ENCODE measurements around the gene GNAZ. TPM values are rescaled to one million over a fixed set of nuclear protein-coding genes. Genes with fewer than 3 reads are reported as not detected.

The GNAZ gene
- total RNA-seq, 1 donor from 2014 or later, result 13.7 TPM

DNA sequence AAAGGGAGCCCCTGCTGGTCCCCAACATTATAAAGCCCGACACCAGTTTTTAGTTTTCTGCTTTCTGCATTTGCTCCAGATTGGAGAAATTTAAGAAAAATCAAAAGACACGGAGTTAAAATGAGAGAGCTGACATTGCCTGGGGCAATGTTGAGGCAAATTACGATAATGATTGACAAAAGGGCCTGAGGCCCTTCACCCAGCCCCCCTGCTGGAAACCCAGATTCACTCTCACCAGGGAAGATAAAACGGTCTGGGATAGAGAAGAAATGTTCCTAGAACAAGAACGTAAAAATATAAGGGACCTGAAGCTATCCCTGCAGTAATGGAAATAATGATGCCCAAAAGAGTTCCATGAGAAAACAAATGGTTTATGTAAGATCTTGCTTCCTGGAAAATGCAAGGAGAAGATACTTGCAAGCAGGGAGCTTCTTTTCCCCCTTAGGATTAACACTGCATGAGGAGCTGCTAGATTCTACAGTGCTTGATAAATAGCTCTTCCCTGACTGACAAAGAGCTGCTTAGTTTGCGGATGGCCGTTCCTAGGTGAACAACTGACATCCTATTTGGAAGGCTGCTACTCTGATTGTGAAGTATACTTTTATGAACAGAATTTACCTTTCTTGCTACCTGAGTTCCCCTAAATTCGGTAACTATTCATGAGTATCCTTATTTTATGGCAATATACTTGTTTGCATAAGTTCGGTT is 40.6 kb upstream of the GNAZ start:
- Histone ChIP-seq H3K9me3 (no peaks in the 10 kb centered on the region), H3K27ac (no peak overlapping the region), H3K4me1 (no peaks in the 10 kb centered on the region), H3K4me3 (no peak overlapping the region), H3K27me3 (no peaks in the 10 kb centered on the region), H3K36me3 (no peaks in the 10 kb centered on the region)
- intact Hi-C loops (cut with DNase I), result no loop called here
- TF ChIP-seq, protein P1, sequence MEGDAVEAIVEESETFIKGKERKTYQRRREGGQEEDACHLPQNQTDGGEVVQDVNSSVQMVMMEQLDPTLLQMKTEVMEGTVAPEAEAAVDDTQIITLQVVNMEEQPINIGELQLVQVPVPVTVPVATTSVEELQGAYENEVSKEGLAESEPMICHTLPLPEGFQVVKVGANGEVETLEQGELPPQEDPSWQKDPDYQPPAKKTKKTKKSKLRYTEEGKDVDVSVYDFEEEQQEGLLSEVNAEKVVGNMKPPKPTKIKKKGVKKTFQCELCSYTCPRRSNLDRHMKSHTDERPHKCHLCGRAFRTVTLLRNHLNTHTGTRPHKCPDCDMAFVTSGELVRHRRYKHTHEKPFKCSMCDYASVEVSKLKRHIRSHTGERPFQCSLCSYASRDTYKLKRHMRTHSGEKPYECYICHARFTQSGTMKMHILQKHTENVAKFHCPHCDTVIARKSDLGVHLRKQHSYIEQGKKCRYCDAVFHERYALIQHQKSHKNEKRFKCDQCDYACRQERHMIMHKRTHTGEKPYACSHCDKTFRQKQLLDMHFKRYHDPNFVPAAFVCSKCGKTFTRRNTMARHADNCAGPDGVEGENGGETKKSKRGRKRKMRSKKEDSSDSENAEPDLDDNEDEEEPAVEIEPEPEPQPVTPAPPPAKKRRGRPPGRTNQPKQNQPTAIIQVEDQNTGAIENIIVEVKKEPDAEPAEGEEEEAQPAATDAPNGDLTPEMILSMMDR (IDR thresholded peaks at IDR 0.05), result no peak
- DNase-seq (ENCODE audit: low spot score in 2 of 2), result no peak

DNA sequence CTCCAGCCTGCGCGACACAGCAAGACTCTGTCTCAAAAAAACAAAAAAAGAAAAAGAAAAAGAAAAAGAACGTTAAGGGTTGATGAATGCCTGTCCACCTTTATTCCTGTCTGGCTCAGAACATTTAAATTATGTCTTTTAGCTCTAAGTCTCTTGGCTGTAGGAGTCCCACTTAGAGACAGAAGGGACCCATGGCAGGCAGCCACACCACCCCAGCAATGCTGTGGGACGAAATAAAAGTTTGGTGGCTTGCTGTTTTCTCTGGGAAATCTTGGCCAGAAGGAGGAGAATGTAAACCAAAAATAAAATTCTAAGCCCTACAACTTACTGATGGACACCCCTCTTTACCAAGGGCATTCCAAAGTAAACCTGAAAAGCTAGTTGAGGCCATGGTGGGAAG is 38.9 kb upstream of the GNAZ start:
- Histone ChIP-seq H3K27ac (no peak overlapping the region), H3K4me1 (no peaks in the 10 kb centered on the region), H3K36me3 (no peaks in the 10 kb centered on the region), H3K27me3 (no peaks in the 10 kb centered on the region), H3K4me3 (no peak overlapping the region), H3K9me3 (no peaks in the 10 kb centered on the region)
- TF ChIP-seq, protein P1 (IDR thresholded peaks at IDR 0.05), result no peak
- DNase-seq (ENCODE audit: low spot score in 2 of 2), result no peak
- intact Hi-C loops (cut with DNase I), result no loop called here

DNA sequence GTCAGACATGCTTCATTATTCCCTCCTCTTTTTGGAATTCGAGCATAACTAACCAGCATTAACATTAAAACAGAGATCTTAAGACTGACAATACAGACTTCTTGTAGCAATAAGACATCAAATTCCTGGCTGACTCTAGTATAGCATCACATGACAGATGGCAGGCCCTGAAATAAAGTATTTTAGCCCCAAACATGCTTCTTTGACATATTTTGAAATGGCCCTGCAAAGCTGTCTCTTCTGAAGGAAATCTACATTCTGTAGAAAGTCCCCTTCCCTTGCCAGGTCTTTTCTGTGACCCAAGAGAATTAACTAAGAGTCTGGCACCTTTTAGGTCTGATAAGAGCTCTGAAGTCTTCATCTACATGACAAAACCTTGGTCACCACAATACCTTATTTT is 38.5 kb upstream of the GNAZ start:
- no peak overlapping the region for H3K27ac ChIP-seq
- H3K4me3 ChIP-seq, result no peak overlapping the region
- DNase-seq (ENCODE audit: low spot score in 2 of 2), result no peak
- no peaks in the 10 kb centered on the region for H3K36me3 ChIP-seq
- no peaks in the 10 kb centered on the region for H3K4me1 ChIP-seq
- TF ChIP-seq, protein P1 (IDR thresholded peaks at IDR 0.05), result no peak
- intact Hi-C loops (cut with DNase I), result no loop called here
- H3K27me3 ChIP-seq, result no peaks in the 10 kb centered on the region
- H3K9me3 ChIP-seq, result no peaks in the 10 kb centered on the region

DNA sequence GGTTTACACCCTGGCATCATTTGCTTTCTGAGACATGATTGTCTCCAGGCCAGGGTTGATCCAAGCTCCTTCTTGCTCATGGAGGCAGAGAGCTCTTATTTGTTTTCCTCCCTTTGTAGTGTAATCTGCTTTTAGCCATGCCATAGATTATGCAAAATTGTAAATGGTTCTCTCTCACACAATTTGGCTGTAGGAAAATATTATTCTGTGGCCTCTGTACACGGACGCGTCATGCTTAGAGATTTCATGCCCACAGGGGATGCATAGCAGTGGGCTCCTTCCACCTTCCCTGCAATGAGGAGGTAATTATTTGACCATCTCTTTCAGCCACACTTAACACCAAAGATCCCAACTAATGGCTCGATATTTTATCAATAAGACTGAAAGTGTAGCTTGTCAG is 37.7 kb upstream of the GNAZ start:
- no peak overlapping the region for H3K4me3 ChIP-seq
- no peaks in the 10 kb centered on the region for H3K27me3 ChIP-seq
- H3K27ac ChIP-seq, result no peak overlapping the region
- TF ChIP-seq, protein P1 (IDR thresholded peaks at IDR 0.05), result no peak
- no peak for DNase-seq (ENCODE audit: low spot score in 2 of 2)
- intact Hi-C loops (cut with DNase I), result no loop called here
- no peaks in the 10 kb centered on the region for H3K9me3 ChIP-seq
- no peaks in the 10 kb centered on the region for H3K4me1 ChIP-seq
- H3K36me3 ChIP-seq, result no peaks in the 10 kb centered on the region

DNA sequence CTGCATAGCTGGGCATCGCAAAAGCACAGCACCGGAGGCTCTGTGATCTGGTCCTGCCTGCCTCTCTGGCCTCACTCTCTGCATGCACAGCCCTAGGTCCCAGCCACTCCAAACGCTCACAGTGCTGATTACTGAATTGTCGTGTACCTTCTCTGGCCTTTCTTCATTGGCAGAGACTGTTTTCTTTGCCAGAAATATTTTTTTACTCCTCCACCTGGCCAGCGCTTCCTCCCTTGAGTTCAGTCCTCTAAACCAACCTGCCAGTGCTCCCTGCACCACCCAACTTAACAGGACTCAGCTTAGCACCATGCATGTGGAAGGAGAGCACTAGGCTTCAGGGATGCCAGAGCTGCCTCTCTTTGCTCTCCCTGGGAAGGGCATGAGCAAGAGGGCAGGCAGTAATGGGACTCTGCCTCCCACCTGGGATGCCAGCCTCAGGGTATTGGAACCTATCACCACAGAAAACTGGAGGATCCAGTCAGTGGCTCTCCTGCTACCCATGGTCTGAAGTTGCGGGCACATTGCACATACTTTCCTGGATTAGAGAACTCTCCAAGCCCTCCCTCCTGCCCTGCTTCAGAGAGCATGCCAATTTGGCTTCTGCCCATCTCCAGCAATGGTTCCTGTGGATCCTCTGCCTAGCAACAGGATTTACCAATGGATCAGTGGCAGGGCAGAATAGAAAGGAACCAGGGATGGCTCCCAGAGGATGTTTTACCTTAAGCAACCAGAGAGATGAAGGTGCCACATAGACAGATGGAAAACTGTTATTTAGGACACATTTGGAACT is 37.0 kb upstream of the GNAZ start:
- Histone ChIP-seq H3K4me1 (no peaks in the 10 kb centered on the region), H3K36me3 (no peaks in the 10 kb centered on the region), H3K27ac (no peak overlapping the region), H3K9me3 (no peaks in the 10 kb centered on the region), H3K27me3 (no peaks in the 10 kb centered on the region), H3K4me3 (no peak overlapping the region)
- TF ChIP-seq, protein P1 (IDR thresholded peaks at IDR 0.05), result no peak
- DNase-seq (ENCODE audit: low spot score in 2 of 2), result no peak
- intact Hi-C loops (cut with DNase I), result no loop called here

Data from ascending aorta (tissue), 2 donors.